Psoas muscle (tissue), 8 donors: ENCODE data around the gene SBK1. TPM values are rescaled to one million over a fixed set of nuclear protein-coding genes. Genes with fewer than 3 reads are reported as not detected.

Experiments
- ATAC-seq, 4 donors: fragments of 200-7000 bp; cut with Tn5 transposase; one replicate each; pipeline ENCODE4 v1.9.1; 2020; ENCODE audit warnings: moderate library complexity in 3 of 4, mild to moderate bottlenecking in 2 of 4
- DNase-seq, 2 donors: peaks; one replicate each; pipeline ENCODE4 v3.0.0-alpha.2; 2020
- H3K27ac ChIP-seq: fragments of 200-600 bp; one replicate; pipeline ENCODE4 v1.8.0; 2022
- H3K27me3 ChIP-seq, 3 donors: fragments of 200-600 bp in 1 of 3; one replicate each; pipeline versions ENCODE4 v1.6.1 to v1.8.0; 2013 to 2022; ENCODE audit warnings: low read length in 2 of 3, mild to moderate bottlenecking in 2 of 3, moderate library complexity in 1 of 3; ENCODE audit not compliant: insufficient read depth in 3 of 3
- H3K36me3 ChIP-seq, 2 donors: fragments of 200-600 bp in 1 of 2; one replicate each; pipeline versions ENCODE4 v1.6.1 to v1.8.0; 2013 to 2022; ENCODE audit warnings: low read depth in 1 of 2, mild to moderate bottlenecking in 1 of 2, moderate library complexity in 1 of 2; ENCODE audit not compliant: insufficient read depth in 1 of 2
- H3K4me1 ChIP-seq: fragments of 200-600 bp; one replicate; pipeline ENCODE4 v1.8.0; 2022
- H3K4me3 ChIP-seq: fragments of 200-600 bp; one replicate; pipeline ENCODE4 v1.8.0; 2022; ENCODE audit warnings: mild to moderate bottlenecking
- H3K9me3 ChIP-seq: fragments of 200-600 bp; one replicate; pipeline ENCODE4 v1.8.0; 2022
- CTCF ChIP-seq: fragments of 200-600 bp; IDR thresholded peaks from one replicate; pipeline ENCODE4 v1.8.0; 2022; ENCODE audit warnings: antibody characterized with exemption
- WGBS, 3 donors: extraction: QIAGEN DNeasy Blood & Tissue Kit; methylation state at CpG; one replicate each; pipeline versions ENCODE4 v1.1.6 to v1.1.7; 2013; 5-methylcytosine and 5-hydroxymethylcytosine counted together
- intact Hi-C, 2 donors: fragments of 100-400 bp; cut with DNase I; formaldehyde crosslinking; loops; one replicate each; pipeline versions ENCODE4 v1.11.0 to v1.14.2; 2022
- polyA plus RNA-seq, 3 donors: library from polyadenylated mRNA; stranded (reverse); fragments of 200-250 nt; gene quantifications; one replicate each; pipeline ENCODE4 v1.2.3, GENCODE V29; 2013
- total RNA-seq, 4 donors: library from RNA; stranded (reverse); fragmentation: NEBNext Ultra II Directional in 2 of 4; extraction: Animal tissue kit (Norgen Biotek cat#: 25700) in 2 of 4; gene quantifications; one replicate each; pipeline versions ENCODE4 v1.2.1 to v1.2.4, GENCODE V29; 2021 to 2023
- donor health status: healthy with polysubstance abuse.
- donor health status: DM: no; HTN: no; CAD: no; lungs with moderate emphysema.
- donor health status: Bipolar disorder and iron deficiency.
- donor health status: healthy.
- donor health status: DM: yes; HTN: yes; CAD: no.
- donor health status: DM: no; HTN: no; CAD: no.
- donor health status: DM: no; HTN: no; CAD: no.
- donor health status: DM: yes; HTN: yes; CAD: no.

The SBK1 gene
- total and polyA plus RNA-seq, 7 donors: 1.3 to 20.6 (median 5.3) TPM

- H3K36me3 ChIP-seq: no peaks in the 10 kb centered on the region
- peaks cover 7% of the 10 kb centered on the region for H3K4me1 ChIP-seq
- ATAC-seq: peak; percentile 91 to 96 (median 93)
- H3K4me3 ChIP-seq: peak overlapping the region; percentile 64
- DNase-seq: peak; percentile 84 to 92
- H3K9me3 ChIP-seq: no peaks in the 10 kb centered on the region
- WGBS, 3 donors: 7 to 8% (median 7%) methylated on average over 40 to 44 of the region's 44 CpGs
- TF ChIP-seq CTCF: peak; percentile 99
- peak overlapping the region; percentile 63 for H3K27ac ChIP-seq
- intact Hi-C loops: loop anchor here (1.0 to 2.0 kb wide), 2 partner anchors 39 to 40 kb away; no protein-coding TSS in a partner anchor
- no peaks in the 10 kb centered on the region for H3K27me3 ChIP-seq
Measured at GRCh38 chr16:28277537-28278388, 14.6 kb upstream of the SBK1 start.

- Histone ChIP-seq H3K27ac (no peak overlapping the region), H3K4me1 (peaks cover 13% of the 10 kb centered on the region), H3K9me3 (no peaks in the 10 kb centered on the region), H3K27me3 (no peaks in the 10 kb centered on the region), H3K4me3 (no peak overlapping the region), H3K36me3 (no peaks in the 10 kb centered on the region)
- DNase-seq: no peak
- TF ChIP-seq CTCF: no peak
- intact Hi-C loops: loop anchor here in 1 of 2 donors (2.0 kb wide), 1 partner anchor 38 kb away; no protein-coding TSS in a partner anchor
- no peak for ATAC-seq
- 88 to 94% (median 92%) methylated on average over 6 of the region's 6 CpGs for WGBS, 3 donors
Measured at GRCh38 chr16:28279006-28279405, 13.3 kb upstream of the SBK1 start.

GRCh38 chr16:28280881-28281836 lies 11.2 kb upstream of the SBK1 start:
- 61 to 65% (median 62%) methylated on average over 15 of the region's 15 CpGs for WGBS, 3 donors
- H3K9me3 ChIP-seq: no peaks in the 10 kb centered on the region
- TF ChIP-seq CTCF: no peak
- DNase-seq: no peak
- no peaks in the 10 kb centered on the region for H3K27me3 ChIP-seq
- no peak overlapping the region for H3K27ac ChIP-seq
- H3K4me1 ChIP-seq: peaks cover 28% of the 10 kb centered on the region
- no peak for ATAC-seq
- no peak overlapping the region for H3K4me3 ChIP-seq
- no peaks in the 10 kb centered on the region for H3K36me3 ChIP-seq
- intact Hi-C loops: no loop called here

- 84 to 90% (median 85%) methylated on average over 8 of the region's 8 CpGs for WGBS, 3 donors
- TF ChIP-seq CTCF: no peak
- DNase-seq (peak in 1 of 2 donors; percentile 28), ATAC-seq (no peak)
- intact Hi-C loops: no loop called here
- H3K27ac ChIP-seq: no peak overlapping the region
- H3K27me3 ChIP-seq: no peaks in the 10 kb centered on the region
- no peaks in the 10 kb centered on the region for H3K36me3 ChIP-seq
- peaks cover 28% of the 10 kb centered on the region for H3K4me1 ChIP-seq
- no peaks in the 10 kb centered on the region for H3K9me3 ChIP-seq
- H3K4me3 ChIP-seq: no peak overlapping the region
Measured at GRCh38 chr16:28282045-28282444, 10.3 kb upstream of the SBK1 start.
